HG03135 (cell line): Measurements from ENCODE around the gene LHB.
"Not testable (repeated sequence)": the region's sequence is repeated elsewhere in the genome, so short reads cannot be mapped to it uniquely, and the experiment has no call there.

Experiments
- ATAC-seq: cut with Tn5 transposase; IDR thresholded peaks from one replicate; pipeline ENCODE4 v1.9.1; 2021; ENCODE audit warnings: mild to moderate bottlenecking, moderate library complexity; ENCODE audit not compliant: unreplicated experiment

LHB gene

GRCh38 chr19:49038557-49039276 lies 21.8 kb upstream of the LHB start:
- ATAC-seq: not testable (repeated sequence)

DNA sequence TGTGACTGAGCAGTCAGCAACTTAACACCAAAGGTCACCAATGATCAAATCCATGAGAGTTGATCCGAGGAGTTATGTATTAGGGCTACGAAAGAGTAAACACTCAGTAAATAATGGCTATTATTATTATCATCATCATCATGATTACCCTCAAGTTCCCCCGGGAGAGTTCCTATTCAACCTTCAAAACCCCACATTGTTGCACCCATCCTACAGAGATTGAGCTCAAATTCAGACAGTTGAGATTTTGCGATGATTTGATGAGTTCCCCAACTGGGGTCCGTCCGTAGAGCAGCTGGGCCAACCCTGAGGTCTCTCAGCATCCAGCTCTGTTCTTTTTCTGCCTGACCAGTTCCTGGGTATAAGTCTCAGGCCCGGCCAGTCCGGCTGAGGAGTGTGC lies 21.2 kb upstream of the LHB start:
- not testable (repeated sequence) for ATAC-seq

GRCh38 chr19:49036815-49037214 lies 19.9 kb upstream of the LHB start, which contains the start of gene CGB1:
CGB1 (minus strand) TSS chr19:49036895; CDS start chr19:49036711, 184 bp downstream.
- ATAC-seq: not testable (repeated sequence)

DNA sequence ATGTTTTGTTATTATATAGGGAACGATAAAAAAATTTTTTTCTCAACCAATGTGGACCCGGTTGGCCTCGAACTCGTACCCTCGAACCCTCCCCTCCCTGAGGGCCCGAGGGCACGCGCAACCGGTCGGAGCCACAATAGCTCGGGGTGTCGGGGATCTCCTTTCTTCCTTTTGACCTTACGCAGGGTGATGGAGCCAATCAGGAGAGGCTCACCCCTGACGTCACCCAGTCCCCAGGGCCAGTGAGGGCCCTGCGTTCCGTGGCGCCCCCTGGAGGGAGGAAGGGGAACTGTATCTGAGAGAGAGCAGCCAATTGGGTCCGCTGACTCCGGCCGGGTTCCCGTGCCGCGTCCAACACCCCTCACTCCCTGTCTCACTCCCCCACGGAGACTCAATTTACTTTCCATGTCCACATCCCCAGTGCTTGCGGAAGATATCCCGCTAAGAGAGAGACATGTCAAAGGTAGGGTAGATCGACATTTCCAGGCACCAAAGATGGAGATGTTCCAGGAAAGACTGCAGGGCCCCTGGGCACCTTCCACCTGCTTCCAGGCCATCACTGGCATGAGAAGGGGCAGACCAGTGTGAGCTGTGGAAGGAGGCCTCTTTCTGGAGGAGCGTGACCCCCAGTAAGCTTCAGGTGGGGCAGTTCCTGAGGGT lies 14.9 kb upstream of the LHB start, which contains the start of gene CGB2:
Gene CGB2 (plus strand): TSS at position 249 of the 660 bp plus-strand sequence. CDS start 206 bp downstream, at position 455.
- not testable (repeated sequence) for ATAC-seq

DNA sequence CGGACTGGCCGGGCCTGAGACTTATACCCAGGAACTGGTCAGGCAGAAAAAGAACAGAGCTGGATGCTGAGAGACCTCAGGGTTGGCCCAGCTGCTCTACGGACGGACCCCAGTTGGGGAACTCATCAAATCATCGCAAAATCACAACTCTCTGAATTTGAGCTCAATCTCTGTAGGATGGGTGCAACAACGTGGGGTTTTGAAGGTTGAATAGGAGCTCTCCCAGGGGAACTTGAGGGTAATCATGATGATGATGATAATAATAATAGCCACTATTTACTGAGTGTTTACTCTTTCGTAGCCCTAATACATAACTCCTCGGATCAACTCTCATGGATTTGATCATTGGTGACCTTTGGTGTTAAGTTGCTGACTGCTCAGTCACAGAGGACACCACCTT lies 13.4 kb upstream of the LHB start:
- not testable (repeated sequence) for ATAC-seq

- ATAC-seq: not testable (repeated sequence)
These were observed 12.9 kb upstream of the LHB start for GRCh38 chr19:49029749-49030148.

- not testable (repeated sequence) for ATAC-seq
These were observed 11.8 kb upstream of the LHB start for GRCh38 chr19:49028686-49029085.

DNA sequence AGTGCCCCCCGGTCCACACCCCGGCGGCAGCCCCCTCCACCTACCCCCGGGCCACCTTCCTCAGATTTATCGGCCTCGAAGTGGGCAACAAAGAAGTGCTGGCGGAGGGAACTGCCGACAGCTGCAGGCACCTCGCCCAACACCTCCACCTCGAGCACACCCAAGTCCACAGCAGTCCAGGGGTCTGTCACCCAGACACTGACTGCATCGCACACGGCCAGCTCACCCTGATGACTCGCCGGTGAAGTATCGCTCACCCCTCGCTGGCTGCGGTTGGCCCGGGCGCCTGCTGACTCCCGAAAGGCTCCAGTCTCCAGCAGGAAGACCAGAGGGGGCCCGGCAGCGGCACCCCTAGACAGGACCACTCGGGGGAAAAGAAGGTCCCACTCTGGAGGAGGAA lies 8.7 kb upstream of the LHB start:
- not testable (repeated sequence) for ATAC-seq

DNA sequence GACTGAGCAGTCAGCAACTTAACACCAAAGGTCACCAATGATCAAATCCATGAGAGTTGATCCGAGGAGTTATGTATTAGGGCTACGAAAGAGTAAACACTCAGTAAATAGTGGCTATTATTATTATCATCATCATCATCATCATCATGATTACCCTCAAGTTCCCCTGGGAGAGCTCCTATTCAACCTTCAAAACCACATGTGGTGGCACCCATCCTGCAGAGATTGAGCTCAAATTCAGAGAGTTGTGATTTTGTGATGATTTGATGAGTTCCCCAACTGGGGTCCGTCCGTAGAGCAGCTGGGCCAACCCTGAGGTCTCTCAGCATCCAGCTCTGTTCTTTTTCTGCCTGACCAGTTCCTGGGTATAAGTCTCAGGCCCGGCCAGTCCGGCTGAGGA lies 8.2 kb upstream of the LHB start:
- ATAC-seq: not testable (repeated sequence)

DNA sequence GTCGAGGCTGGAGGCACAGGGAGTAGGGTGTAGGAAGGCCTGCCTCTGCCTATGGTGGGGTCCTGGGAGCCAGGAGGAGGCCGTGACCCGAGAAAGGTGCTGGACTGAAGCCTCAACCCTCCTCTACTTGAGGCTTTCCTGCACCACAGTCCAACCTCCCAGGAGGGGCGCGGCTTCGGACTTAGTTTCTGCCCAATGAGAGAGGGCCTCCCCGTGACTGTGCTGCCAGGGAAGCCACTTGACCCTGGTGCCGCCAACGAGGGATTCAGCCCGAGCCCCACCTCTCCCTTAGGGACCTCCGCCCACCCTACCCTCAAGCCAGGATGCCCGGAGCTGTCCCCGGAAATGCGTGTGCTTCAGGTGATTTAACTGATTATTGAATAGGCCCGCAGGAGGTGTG lies 7.3 kb upstream of the LHB start, which contains the start of gene CGB3:
Gene CGB3 (minus strand): TSS at position 101 of the 400 bp plus-strand sequence. CDS start 362 bp downstream, outside the sequence.
- not testable (repeated sequence) for ATAC-seq

DNA sequence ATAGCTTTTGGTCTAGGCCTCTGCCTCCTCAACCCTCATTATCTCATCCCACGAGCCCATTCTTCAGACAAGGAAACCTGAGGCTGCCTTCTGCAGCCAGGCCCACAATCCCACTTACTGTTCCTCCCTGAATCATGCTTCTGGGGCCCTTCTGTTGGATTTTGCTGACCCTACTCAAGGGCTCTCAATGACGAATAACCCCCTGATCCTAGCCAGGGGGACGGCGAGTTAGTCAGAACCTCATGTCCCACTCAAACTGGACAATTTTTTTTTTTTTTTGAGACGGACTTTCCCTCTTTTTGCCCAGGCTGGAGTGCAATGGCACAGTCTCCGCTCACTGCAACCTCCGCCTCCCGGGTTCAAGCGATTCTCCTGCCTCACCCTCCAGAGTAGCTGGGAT lies 5.2 kb upstream of the LHB start:
- no peak for ATAC-seq

- no peak for ATAC-seq
These were observed 4.3 kb upstream of the LHB start for GRCh38 chr19:49020931-49021895.

DNA sequence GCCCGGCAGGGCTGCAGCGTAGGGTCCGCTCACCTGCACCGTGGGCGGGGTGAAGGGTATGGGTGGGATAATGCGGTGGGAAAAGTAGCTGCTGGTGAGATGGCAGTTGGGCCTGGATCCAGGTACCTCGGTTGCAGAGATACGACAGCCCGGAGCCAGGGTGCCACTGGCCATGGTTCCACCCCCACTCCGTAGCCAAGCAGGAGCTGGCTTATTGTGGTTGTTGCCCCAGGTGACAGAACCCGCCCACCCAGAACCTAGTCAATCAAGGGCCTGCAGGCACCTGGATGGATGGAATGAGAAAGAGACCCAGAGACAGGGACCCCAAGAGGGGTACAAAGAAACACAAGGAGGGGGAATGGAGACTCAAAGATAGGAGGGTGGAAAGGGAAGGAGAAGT lies 3.5 kb upstream of the LHB start:
- no peak for ATAC-seq

GRCh38 chr19:49019242-49019932 lies 2.5 kb upstream of the LHB start:
- no peak for ATAC-seq

GRCh38 chr19:49018388-49019241 lies 1.7 kb upstream of the LHB start:
- ATAC-seq: not testable (repeated sequence)

DNA sequence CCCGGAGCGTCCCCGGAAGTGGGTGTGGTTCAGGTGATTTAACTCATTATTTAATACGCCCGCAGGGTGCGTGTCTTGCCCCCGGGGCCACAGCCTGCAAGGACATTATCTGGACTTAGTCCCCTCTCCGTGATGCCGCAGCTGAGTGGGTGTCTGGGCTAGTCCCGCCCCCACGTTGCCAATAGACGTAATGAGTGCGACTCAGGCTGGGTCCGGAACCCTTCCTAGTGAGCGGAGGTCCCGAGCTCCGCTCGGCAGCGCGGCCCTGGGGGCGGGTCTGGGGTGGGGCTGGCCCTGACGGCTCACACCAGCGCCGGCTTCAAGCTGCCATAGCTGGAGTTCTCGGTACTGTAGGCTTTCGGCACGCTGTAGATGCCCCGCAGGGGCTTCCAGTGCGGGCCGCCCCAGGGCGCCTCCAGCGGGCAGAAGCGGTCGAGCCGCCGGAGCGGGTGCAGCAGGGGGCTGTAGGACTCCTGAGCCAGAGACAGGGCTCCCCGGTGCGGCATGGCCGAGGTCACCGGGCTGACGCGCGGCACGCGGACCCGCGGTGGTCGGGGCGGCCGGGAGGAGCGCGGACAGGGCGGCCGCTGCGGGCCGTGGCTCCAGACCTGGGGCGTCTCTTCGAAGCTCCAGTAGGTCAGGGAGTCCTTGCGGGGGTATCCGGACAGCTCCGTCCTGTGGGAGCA lies 918 bp upstream of the LHB start:
- ATAC-seq: no peak

DNA sequence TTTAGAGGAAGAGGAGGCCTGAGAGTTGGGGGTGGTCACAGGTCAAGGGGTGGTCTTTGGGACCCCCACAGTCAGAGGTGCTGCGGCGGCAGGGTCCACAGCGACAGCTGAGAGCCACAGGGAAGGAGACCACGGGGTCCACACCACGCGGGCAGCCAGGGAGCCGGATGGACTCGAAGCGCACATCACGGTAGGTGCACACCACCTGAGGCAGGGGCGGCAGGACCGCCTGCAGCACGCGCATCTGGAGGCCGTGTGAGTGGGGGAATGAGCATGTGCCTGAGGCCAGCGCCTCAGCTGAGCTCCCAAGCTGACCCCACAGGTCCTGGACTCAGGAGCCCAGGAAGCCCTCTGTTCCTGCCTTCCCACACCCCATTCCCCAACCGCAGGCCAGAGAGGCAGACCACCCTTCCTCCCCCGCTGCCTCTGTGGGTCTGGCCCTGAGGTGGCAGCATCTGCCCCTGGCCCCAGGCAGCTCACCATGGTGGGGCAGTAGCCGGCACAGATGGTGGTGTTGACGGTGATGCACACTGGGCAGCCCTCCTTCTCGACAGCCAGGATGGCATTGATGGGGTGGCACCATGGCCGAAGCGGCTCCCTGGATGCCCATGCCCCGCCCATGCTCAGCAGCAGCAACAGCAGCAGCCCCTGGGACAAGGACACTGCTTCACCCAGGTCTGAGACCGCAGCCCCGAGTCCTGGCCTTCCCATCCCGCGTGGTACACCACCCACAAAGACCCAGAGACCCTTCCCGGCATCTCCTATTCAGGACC lies 638 bp downstream of the LHB start:
- no peak for ATAC-seq

GRCh38 chr19:49014870-49015255 lies 2.0 kb downstream of the LHB start:
- ATAC-seq: no peak
